Stimulated activated CD8-positive, alpha-beta memory T cell treated with anti-CD3 and anti-CD28 coated beads, Interleukin-7, amount 100 ng/mL, for 1 hour (primary cell): ENCODE data around the gene SGO1.
"Not testable (repeated sequence)": the region's sequence is repeated elsewhere in the genome, so short reads cannot be mapped to it uniquely, and the experiment has no call there.

Source experiments
- DNase-seq, 2 donors: peaks; one replicate each; pipeline ENCODE4 v3.0.0-alpha.2; 2020; ENCODE audit warnings: low read depth in 2 of 2

The SGO1 gene

GRCh38 chr3:20185679-20186599, at the start of gene SGO1:
SGO1 (minus strand) TSS chr3:20186206; CDS start chr3:20184027, 2,179 bp downstream.
- peak; percentile 99 to 100 for DNase-seq

- no peak for DNase-seq
Measured at GRCh38 chr3:20235796-20236195, 49.8 kb upstream of the SGO1 start.

GRCh38 chr3:20232906-20233780, 47.1 kb upstream of the SGO1 start:
- no peak for DNase-seq

GRCh38 chr3:20230954-20231353, 44.9 kb upstream of the SGO1 start:
- no peak for DNase-seq

DNA sequence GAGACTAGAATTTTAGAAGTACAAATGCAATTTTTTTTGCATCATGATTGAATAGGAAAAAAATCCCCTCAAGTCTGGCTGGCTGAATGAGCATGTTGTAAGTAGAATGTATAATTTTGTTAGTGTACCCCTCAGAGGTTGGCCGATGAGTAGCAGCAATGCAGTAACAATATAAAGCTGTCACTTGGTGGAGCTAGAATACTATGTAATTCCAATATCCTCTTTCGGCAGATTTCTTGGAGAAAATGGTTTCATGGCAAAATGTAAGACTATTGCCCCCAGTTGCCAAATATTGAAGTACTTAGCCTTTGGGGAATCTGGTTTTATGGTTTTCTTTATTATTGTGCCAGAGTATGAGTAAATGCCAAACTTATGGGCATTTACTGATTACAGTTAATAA, 39.8 kb upstream of the SGO1 start:
- no peak for DNase-seq

GRCh38 chr3:20222274-20222673, 36.3 kb upstream of the SGO1 start:
- DNase-seq = no peak

DNA sequence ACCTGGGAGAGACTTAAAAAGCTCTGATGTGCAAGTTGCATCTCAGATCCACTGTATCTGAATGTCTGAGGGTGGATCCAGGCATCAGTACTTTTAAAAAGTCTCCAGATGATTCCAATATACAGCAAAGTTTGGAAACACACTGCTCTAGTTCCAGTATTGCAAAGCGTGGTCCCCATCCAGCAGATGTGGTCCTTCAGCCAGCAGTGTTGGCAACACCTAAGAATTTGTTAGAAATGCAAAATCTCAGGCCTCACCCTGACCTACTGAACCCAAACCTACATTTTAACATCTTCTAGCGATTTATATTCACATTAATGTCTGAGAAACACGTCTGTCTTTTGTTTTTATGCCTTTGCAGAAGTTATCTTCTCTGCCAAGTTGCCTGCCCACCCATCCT, 32.2 kb upstream of the SGO1 start:
- DNase-seq = no peak

GRCh38 chr3:20215636-20216035, 29.6 kb upstream of the SGO1 start:
- DNase-seq = no peak

DNA sequence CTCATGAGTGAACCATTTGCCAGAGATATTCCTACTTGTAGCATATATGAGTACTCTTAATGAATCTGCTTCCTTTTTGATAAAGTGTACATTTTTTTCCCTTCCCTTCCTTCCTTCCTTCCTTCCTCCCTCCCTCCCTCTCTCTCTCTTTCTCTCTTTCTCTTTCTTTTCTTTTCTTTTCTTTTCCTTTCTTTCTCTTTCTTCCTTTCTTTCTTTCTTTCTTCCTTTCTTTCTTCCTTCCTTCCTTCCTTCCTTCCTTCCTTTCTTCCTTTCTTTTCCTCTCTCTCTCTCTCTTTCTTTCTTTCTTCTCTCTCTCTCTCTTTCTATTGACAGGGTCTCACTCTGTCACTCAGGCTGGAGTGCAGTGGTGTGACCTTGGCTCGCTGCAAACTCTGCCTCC, 27.5 kb upstream of the SGO1 start:
- DNase-seq = not testable (repeated sequence)

- not testable (repeated sequence) for DNase-seq
Measured at GRCh38 chr3:20207945-20208344, 21.9 kb upstream of the SGO1 start.

DNA sequence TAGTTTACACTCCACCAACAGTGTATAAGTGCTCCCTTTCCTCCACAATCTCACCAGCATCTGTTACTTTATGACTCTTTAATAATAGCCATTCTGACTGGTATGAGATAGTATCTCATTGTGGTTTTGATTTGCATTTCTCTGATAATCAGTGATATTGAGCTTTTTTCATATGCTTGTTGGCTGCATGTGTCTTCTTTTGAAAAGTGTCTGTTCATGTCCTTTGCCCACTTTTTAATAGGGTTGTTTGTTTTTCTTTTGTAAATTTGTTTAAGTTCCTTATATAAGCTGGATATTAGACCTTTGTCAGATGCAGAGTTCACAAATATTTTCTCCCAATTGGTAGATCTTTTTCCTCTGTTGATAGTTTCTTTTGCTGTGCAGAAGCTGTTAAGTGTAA, 19.9 kb upstream of the SGO1 start:
- DNase-seq = not testable (repeated sequence)

DNA sequence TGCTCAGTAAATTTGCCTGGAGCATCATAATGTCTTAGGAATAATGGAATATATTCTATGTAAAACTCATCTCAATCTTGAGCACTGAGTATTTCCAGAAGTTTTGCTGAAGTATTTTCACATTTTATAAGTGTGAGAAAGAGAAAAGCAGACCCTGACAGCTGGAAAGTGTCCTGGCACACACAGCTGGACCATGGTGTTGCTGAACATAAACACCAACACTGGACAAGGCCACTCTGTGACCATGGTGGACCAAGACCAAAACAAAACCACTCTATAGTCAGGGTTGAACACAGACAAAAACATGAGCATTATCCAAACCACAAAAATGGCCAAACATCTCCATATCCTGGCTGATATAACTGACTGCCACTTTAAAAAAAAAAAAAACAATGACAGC, 15.1 kb upstream of the SGO1 start:
- no peak for DNase-seq

GRCh38 chr3:20197775-20198174, 11.8 kb upstream of the SGO1 start:
- no peak for DNase-seq

GRCh38 chr3:20194793-20195460, 8.9 kb upstream of the SGO1 start:
- no peak for DNase-seq

- no peak for DNase-seq
Measured at GRCh38 chr3:20190991-20191390, 5.0 kb upstream of the SGO1 start.

GRCh38 chr3:20186600-20187004, 596 bp upstream of the SGO1 start:
- no peak for DNase-seq

DNA sequence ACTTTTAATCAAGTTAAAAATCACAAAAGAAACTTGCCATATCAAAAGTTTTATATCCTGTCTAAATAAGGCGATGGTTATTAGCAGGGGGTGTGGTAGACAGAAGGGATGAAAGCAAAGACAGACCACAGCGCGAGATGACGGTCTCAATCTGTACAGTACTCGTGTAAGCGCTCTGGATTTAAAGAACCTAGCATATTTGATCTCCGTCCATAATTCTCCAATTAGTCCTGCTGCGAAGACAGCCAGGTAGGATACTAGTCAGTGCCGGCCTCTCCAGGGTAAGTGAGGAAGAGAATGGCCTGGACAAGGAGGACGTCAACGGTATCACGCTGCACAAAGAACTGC, 701 bp downstream of the SGO1 start:
- no peak for DNase-seq

DNA sequence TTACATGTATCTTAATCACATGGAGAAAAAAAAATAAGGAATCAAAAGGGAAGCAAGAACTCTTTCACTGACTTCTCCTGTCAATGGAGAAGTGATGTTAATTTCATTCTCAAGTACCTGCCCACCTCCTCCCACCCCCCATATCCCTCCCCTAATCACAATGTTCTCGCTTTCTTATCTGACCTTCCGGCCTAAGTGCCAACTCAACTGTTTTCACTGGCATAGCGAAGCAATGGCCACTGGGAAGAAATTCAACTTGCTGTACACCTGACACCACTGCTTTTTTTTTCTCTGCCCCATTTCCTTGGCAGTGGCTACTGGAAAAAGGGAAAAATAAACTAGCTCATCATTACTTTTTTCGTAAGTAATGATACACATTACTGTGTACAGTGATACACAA, 3.8 kb downstream of the SGO1 start:
- DNase-seq = no peak

GRCh38 chr3:20181276-20181675, 4.7 kb downstream of the SGO1 start:
- DNase-seq = no peak

DNA sequence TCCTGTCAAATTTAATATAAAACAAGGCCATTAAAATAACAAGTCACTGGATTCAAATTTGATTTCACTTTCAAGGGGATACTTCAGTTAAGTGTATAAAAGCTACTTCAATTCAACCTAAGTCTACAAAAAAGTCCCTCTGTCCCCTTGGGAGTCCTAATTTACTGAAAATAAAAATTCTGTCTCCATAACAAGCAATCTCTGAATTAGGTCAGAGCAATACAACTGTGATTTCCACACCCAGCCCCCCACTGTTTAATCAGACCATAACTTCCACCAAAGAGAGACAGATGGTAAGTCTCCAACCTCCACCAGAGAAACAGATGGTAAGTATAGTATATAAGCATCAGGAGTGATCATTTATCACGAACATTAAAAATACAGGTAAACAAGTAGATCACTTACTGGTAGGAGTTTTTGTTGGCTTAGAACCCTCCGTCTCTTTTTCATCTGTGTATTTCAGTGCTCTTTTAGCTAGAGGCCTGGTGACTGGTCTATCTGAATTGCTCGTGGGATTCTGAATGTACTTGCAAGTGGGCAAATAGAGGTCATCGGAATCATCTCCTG, 12.1 kb downstream of the SGO1 start:
- no peak for DNase-seq

- no peak for DNase-seq
Measured at GRCh38 chr3:20161714-20162113, 24.3 kb downstream of the SGO1 start.

DNA sequence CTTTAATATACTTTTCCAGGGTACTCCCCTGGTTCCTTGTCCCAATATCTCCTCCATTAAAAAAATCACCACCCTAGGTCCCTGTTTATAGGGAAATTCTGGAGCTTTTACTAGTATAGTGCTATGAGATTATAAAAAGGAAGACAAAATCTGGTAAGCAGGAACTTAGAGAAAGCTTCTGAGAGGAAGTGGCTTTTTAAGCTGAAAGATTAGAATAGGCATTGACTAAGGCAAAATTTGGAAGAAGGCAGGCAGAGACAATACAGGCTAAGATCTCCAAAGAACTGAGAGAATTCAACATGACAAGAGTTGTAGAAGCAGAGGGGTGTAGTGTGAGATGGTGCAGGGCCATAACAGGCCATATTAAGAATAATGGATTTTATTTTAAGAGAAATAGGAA, 25.8 kb downstream of the SGO1 start:
- no peak for DNase-seq
